Fibroblast of lung (primary cell): ENCODE data around the gene GNA12. TPM values are rescaled to one million over a fixed set of nuclear protein-coding genes. Genes with fewer than 3 reads are reported as not detected.

Source experiments
- DNase-seq, 2 donors: peaks; one replicate each; pipeline versions ENCODE4 v3.0.0 to v3.0.0-alpha.2; 2010; ENCODE audit warnings: low read depth in 2 of 2
- H2AFZ ChIP-seq: 2 replicates; pipeline ENCODE4 v1.5.1; 2012; ENCODE audit warnings: low read length, control low read depth, inconsistent platforms
- H3K27ac ChIP-seq: 2 replicates; pipeline ENCODE4 v1.5.1; 2011; ENCODE audit warnings: low read length, control low read depth; ENCODE audit not compliant: insufficient read depth
- H3K27me3 ChIP-seq: 2 replicates; pipeline ENCODE4 v1.5.1; 2011; ENCODE audit warnings: mild to moderate bottlenecking, low read length; ENCODE audit not compliant: control insufficient read depth, insufficient read depth
- H3K36me3 ChIP-seq: 2 replicates; pipeline ENCODE4 v1.5.1; 2011; ENCODE audit warnings: low read length; ENCODE audit not compliant: control insufficient read depth, insufficient read depth
- H3K4me1 ChIP-seq: 2 replicates; pipeline ENCODE4 v1.5.1; 2011; ENCODE audit warnings: low read length; ENCODE audit not compliant: control insufficient read depth, insufficient read depth; ENCODE audit errors: extremely low read depth
- H3K4me2 ChIP-seq: 2 replicates; pipeline ENCODE4 v1.5.1; 2011; ENCODE audit warnings: low read length, control low read depth; ENCODE audit not compliant: insufficient read depth; ENCODE audit errors: extremely low read depth
- H3K4me3 ChIP-seq, 4 experiments: fragments of 200-600 bp in 1 of 4; sonication (generic) in 1 of 4; replicated peaks in 1 of 4; 2 replicates each; pipeline ENCODE4 v1.5.1; 2011 to 2016; ENCODE audit warnings: low read length in 4 of 4, low read depth in 3 of 4, mild to moderate bottlenecking in 3 of 4, control low read depth in 2 of 4, inconsistent platforms in 1 of 4, mixed read lengths in 1 of 4; ENCODE audit not compliant: insufficient read depth in 1 of 4; ENCODE audit errors: control extremely low read depth in 1 of 4
- H3K79me2 ChIP-seq: 2 replicates; pipeline ENCODE4 v1.5.1; 2012; ENCODE audit warnings: mild to moderate bottlenecking, low read length, inconsistent platforms; ENCODE audit not compliant: control insufficient read depth, insufficient read depth
- H3K9ac ChIP-seq: 2 replicates; pipeline ENCODE4 v1.5.1; 2011; ENCODE audit warnings: mild to moderate bottlenecking, low read length, control low read depth; ENCODE audit not compliant: insufficient read depth
- H3K9me3 ChIP-seq: 2 replicates; pipeline ENCODE4 v1.5.1; 2012; ENCODE audit warnings: low read depth, low read length; ENCODE audit not compliant: control insufficient read depth, insufficient read depth
- H4K20me1 ChIP-seq: 2 replicates; pipeline ENCODE4 v1.5.1; 2011; ENCODE audit warnings: low read length; ENCODE audit not compliant: control insufficient read depth, insufficient read depth; ENCODE audit errors: extremely low read depth
- EZH2 ChIP-seq: IDR thresholded peaks from 2 replicates; pipeline ENCODE4 v1.5.1; 2012; ENCODE audit warnings: low read length, control low read depth, mild to moderate bottlenecking; ENCODE audit errors: missing control alignments
- polyA plus RNA-seq, 2 donors: library from polyadenylated mRNA; depleted of rRNA in 1 of 2; stranded (reverse) in 1 of 2; unstranded in 1 of 2; fragments of >200 nt; gene quantifications; 2 replicates each; pipeline ENCODE4 v1.2.1, GENCODE V29; 2011 to 2012; ENCODE audit warnings: missing spikeins in 1 of 2
- total RNA-seq: library from RNA; depleted of rRNA; stranded (reverse); fragments of >200 nt; gene quantifications from 2 replicates; pipeline ENCODE4 v1.2.1, GENCODE V29; 2014
- TF ChIP-seq, protein P1 (sequence below), 2 donors: IDR thresholded peaks in 1 of 2; conservative IDR thresholded peaks in 1 of 2; 1 replicate in 1 of 2; 2 replicates in 1 of 2; pipeline ENCODE4 v1.5.1; 2011 to 2012; ENCODE audit warnings: low read length in 2 of 2, control low read depth in 1 of 2, inconsistent platforms in 1 of 2, low read depth in 1 of 2, mild to moderate bottlenecking in 1 of 2

Gene GNA12
- total and polyA plus RNA-seq, 2 donors (not counting 1 experiment from before 2014, with no cell fraction given): 36.2 to 137 TPM

DNA sequence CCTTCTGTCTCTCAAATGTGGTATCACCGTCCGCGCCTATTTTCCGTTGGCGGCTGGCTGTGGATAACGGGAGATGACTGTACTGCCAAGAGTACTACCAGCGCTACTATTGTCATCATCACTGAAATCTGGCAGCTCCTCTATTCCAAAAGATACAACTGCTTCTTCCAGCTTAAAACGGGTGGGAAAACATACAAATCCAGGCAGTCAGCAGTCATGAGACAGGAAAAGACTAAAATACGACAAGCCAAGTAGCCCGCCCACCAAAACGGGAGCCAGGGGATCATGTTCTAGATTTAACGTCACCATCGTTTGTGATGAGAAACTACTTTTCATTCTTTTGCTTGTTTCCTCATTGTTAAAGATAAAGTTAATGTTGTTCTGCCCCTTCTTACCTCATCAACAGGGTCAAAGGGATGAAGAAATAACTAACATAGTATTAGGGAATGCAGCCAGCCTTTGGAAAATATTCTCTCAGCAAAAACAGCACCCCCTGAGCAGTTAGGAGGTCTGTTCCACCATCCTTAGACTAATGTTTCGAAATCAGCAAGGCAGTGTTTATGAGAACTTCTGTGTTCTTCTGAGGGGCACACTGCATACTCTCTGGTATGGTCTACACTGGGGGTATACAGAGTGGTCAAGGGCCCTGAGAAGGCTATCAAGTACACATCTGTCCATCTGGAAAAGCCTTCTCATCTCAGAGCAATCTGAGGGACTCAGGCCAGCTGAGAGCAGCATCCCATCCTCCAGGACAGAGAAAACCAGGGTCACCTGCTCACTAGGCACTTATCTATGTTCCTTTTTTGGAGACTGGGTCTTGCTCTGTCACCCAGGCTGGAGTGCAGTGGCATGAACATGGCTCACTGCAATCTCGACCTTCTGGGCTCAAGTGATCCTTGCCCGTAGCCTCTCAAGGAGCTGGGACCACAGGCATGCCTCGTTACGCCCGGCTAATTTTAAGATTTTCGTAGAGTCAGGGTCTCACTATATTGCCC, 47.5 kb downstream of the GNA12 start:
- peak; percentile 37 to 98 for DNase-seq
- no peaks in the 10 kb centered on the region for H4K20me1 ChIP-seq
- peak overlapping the region; percentile 60 for H3K4me2 ChIP-seq
- H3K9ac ChIP-seq: no peak overlapping the region
- H3K79me2 ChIP-seq: peaks cover 63% of the 10 kb centered on the region
- no peaks in the 10 kb centered on the region for H3K9me3 ChIP-seq
- H3K4me3 ChIP-seq: peak overlapping the region in 2 of 4 experiments; percentile 8 to 45
- no peaks in the 10 kb centered on the region for H3K27me3 ChIP-seq
- peak overlapping the region; percentile 90 for H3K27ac ChIP-seq
- peaks cover 9% of the 10 kb centered on the region for H3K36me3 ChIP-seq
- peaks cover 20% of the 10 kb centered on the region for H3K4me1 ChIP-seq
- H2AFZ ChIP-seq: no peak overlapping the region
- TF ChIP-seq, protein P1, sequence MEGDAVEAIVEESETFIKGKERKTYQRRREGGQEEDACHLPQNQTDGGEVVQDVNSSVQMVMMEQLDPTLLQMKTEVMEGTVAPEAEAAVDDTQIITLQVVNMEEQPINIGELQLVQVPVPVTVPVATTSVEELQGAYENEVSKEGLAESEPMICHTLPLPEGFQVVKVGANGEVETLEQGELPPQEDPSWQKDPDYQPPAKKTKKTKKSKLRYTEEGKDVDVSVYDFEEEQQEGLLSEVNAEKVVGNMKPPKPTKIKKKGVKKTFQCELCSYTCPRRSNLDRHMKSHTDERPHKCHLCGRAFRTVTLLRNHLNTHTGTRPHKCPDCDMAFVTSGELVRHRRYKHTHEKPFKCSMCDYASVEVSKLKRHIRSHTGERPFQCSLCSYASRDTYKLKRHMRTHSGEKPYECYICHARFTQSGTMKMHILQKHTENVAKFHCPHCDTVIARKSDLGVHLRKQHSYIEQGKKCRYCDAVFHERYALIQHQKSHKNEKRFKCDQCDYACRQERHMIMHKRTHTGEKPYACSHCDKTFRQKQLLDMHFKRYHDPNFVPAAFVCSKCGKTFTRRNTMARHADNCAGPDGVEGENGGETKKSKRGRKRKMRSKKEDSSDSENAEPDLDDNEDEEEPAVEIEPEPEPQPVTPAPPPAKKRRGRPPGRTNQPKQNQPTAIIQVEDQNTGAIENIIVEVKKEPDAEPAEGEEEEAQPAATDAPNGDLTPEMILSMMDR (conservative IDR thresholded peaks at IDR 0.05 in 1 of 2, IDR thresholded peaks at IDR 0.05 in 1 of 2; ENCODE audit: low read depth in 1 of 2, low read length in 2 of 2): no peak
- no peak for TF ChIP-seq EZH2

DNA sequence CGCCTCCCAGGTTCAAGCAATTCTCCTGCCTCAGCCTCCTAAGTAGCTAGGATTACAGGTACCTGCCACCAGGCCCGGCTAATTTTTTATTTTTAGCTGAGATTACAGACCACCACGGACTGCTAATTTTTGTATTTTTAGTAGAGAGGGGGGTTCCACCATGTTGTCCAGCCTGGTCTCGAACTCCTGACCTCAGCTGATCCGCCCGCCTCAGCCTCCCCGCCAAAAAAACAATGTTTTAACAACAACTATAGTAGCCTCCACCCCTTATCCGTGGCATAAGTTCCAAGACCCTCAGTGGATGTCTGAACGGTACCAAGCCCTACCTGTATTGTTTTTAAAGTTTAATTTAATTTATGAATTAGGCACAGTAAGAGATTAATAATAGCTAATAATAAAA, 48.2 kb downstream of the GNA12 start:
- peaks cover 57% of the 10 kb centered on the region for H3K79me2 ChIP-seq
- peak overlapping the region in 2 of 4 experiments; percentile 8 to 45 for H3K4me3 ChIP-seq
- H2AFZ ChIP-seq: no peak overlapping the region
- peaks cover 12% of the 10 kb centered on the region for H3K4me1 ChIP-seq
- no peak for DNase-seq
- no peaks in the 10 kb centered on the region for H3K9me3 ChIP-seq
- peak overlapping the region; percentile 90 for H3K27ac ChIP-seq
- TF ChIP-seq, protein P1 (conservative IDR thresholded peaks at IDR 0.05 in 1 of 2, IDR thresholded peaks at IDR 0.05 in 1 of 2; ENCODE audit: low read depth in 1 of 2, low read length in 2 of 2): no peak
- TF ChIP-seq EZH2: no peak
- peak overlapping the region; percentile 13 for H3K9ac ChIP-seq
- H3K27me3 ChIP-seq: no peaks in the 10 kb centered on the region
- peaks cover 9% of the 10 kb centered on the region for H3K36me3 ChIP-seq
- peak overlapping the region; percentile 60 for H3K4me2 ChIP-seq
- no peaks in the 10 kb centered on the region for H4K20me1 ChIP-seq

DNA sequence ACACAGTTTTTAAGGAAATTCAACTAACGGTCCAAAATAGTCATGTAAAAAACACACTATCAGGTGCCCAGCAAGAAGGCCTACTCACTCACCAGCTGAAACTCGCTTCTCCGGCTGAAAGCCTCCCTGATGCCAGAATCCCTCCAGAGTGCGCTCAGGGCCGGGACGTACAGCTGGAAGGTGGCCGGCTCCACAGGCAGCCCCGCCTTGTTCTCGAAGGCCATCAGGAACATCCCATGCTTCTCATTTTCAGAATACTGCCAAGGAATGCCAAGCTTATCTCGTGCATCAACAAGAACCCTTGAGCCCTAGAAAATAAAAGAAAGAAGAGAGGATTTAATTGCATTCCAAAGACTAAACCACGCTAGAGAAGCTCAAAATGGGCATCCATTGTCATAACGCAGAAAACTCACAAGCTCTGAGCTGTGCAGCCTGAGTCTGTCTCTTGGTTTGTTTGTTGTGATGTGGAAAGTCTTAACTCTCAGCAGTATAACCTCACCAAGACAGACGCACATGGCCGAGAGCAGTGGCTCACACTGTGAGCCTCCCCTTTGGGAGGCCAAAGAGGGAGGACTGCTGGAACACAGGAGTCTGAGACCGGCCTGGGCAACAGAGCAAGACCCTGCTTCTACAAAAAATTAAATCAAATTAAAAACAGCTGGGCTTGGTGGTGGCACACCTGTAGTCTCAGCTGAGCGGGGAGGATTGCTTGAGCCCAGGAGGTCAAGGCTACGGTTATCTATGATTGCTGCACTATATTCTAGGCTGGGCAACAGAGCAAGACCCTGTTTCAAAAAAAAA, 49.1 kb downstream of the GNA12 start:
- H4K20me1 ChIP-seq: no peaks in the 10 kb centered on the region
- H3K27me3 ChIP-seq: no peaks in the 10 kb centered on the region
- no peak overlapping the region for H3K9ac ChIP-seq
- H3K9me3 ChIP-seq: no peaks in the 10 kb centered on the region
- TF ChIP-seq, protein P1 (conservative IDR thresholded peaks at IDR 0.05 in 1 of 2, IDR thresholded peaks at IDR 0.05 in 1 of 2; ENCODE audit: low read depth in 1 of 2, low read length in 2 of 2): no peak
- no peak for TF ChIP-seq EZH2
- H2AFZ ChIP-seq: no peak overlapping the region
- no peak overlapping the region for H3K4me3 ChIP-seq
- DNase-seq: no peak
- peaks cover 11% of the 10 kb centered on the region for H3K4me1 ChIP-seq
- no peak overlapping the region for H3K4me2 ChIP-seq
- peaks cover 53% of the 10 kb centered on the region for H3K79me2 ChIP-seq
- H3K27ac ChIP-seq: peak overlapping the region; percentile 90
- H3K36me3 ChIP-seq: peaks cover 9% of the 10 kb centered on the region
